ENCODE measurements around the gene EP400. TPM values are rescaled to one million over a fixed set of nuclear protein-coding genes. Genes with fewer than 3 reads are reported as not detected.

Gene EP400
- total and polyA plus RNA-seq, 2 of the 4 experiments (the other 2 are of a cell fraction) = 4.3 to 11.4 TPM

DNA sequence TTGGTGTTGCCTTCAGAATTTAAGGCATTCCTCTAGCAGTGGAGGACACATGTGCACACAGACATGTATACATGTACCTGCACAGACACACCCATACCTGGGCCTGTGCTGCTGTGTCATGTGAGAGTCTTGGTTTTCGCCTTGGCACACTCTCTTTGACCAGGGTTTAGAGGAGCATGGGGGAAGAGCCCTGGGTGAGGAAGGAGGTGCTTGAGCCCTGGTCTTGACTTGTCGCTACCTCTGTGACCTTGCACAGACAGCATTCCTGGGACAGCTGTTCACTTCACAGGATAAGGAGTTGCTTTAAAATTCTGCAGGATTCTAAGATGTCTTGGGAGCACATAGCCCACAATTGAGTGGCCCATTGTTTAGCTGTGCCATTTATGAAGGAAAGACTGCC, 99.7 kb downstream of the EP400 start:
- H3K27ac ChIP-seq (ENCODE audit: insufficient read depth, low read length) = no peak overlapping the region
- peaks cover 12 to 19% of the 10 kb centered on the region in 2 experiments for H3K79me1 ChIP-seq (ENCODE audit: low read depth in 1 of 2, low read length in 2 of 2)
- no TSS peak for BruUV-seq (replicated peaks)
- H2AFZ ChIP-seq (replicated peaks; ENCODE audit: low read length, poor library complexity) = no peak overlapping the region
- H3K27me3 ChIP-seq (ENCODE audit: control insufficient read depth, insufficient read depth, low read length) = no peaks in the 10 kb centered on the region
- H2BK15ac ChIP-seq (ENCODE audit: low read depth, low read length) = no peak overlapping the region
- TF ChIP-seq MAZ (IDR thresholded peaks at IDR 0.05; ENCODE audit: borderline replicate concordance, low read depth, low read length) (no peak), POLR2A (IDR thresholded peaks at IDR 0.05; ENCODE audit: low read depth, low read length) (no peak), NFE2L2 (IDR thresholded peaks at IDR 0.05; ENCODE audit: low read depth, low read length) (no peak), BHLHE40 (IDR thresholded peaks at IDR 0.05; ENCODE audit: low read depth, low read length) (no peak), RAD21 (IDR thresholded peaks at IDR 0.05; ENCODE audit: low read length) (no peak), SMC3 (IDR thresholded peaks at IDR 0.05; ENCODE audit: low read depth, low read length) (no peak), CEBPB (IDR thresholded peaks at IDR 0.05; ENCODE audit: low read depth, low read length) (no peak), CHD1 (IDR thresholded peaks at IDR 0.05; ENCODE audit: low read depth, low read length) (no peak), FOS (IDR thresholded peaks at IDR 0.05; ENCODE audit: low read depth, low read length) (no peak)
- TF ChIP-seq, protein P1, sequence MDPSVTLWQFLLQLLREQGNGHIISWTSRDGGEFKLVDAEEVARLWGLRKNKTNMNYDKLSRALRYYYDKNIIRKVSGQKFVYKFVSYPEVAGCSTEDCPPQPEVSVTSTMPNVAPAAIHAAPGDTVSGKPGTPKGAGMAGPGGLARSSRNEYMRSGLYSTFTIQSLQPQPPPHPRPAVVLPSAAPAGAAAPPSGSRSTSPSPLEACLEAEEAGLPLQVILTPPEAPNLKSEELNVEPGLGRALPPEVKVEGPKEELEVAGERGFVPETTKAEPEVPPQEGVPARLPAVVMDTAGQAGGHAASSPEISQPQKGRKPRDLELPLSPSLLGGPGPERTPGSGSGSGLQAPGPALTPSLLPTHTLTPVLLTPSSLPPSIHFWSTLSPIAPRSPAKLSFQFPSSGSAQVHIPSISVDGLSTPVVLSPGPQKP (IDR thresholded peaks at IDR 0.05; ENCODE audit: borderline replicate concordance, low read depth, low read length) = no peak
- no peak overlapping the region for H2BK20ac ChIP-seq (ENCODE audit: low read depth, low read length)
- CTCF ChIA-PET = no interaction called here
- no peak overlapping the region for H2AK9ac ChIP-seq (replicated peaks; ENCODE audit: low read depth, low read length, poor library complexity)
- dilution Hi-C loops (cut with HindIII; ENCODE audit: low sequenced_read_pairs, unreplicated experiment) = no loop called here
- H3K18ac ChIP-seq (ENCODE audit: low read depth, low read length) = no peak overlapping the region
- H3K14ac ChIP-seq (replicated peaks; ENCODE audit: low read depth, low read length) = no peak overlapping the region
- no peak overlapping the region for H2BK5ac ChIP-seq (ENCODE audit: low read depth, low read length, poor library complexity, severe bottlenecking)
- H3K36me3 ChIP-seq (ENCODE audit: control insufficient read depth, insufficient read depth, low read length) = peaks cover 65% of the 10 kb centered on the region
- H4K91ac ChIP-seq (ENCODE audit: insufficient read depth, low read depth, low read length) = no peak overlapping the region
- peaks cover 6% of the 10 kb centered on the region for H3K4me1 ChIP-seq (ENCODE audit: control insufficient read depth, insufficient read depth, low read length)
- in situ Hi-C loops (cut with MboI; ENCODE audit: low sequenced_read_pairs) = no loop called here
- H2AK5ac ChIP-seq (ENCODE audit: low read depth, low read length) = no peak overlapping the region
- H4K5ac ChIP-seq (ENCODE audit: low read depth, low read length) = no peak overlapping the region
- H3K9ac ChIP-seq (ENCODE audit: low read depth, low read length) = no peak overlapping the region
- H2BK120ac ChIP-seq (ENCODE audit: low read depth, low read length) = no peak overlapping the region
- H3K4me3 ChIP-seq (ENCODE audit: insufficient read depth, low read depth, low read length) = no peak overlapping the region
- H3K4ac ChIP-seq (ENCODE audit: low read depth, low read length) = no peak overlapping the region
- H3K9me1 ChIP-seq (ENCODE audit: insufficient read depth, low read length) = peaks cover 16% of the 10 kb centered on the region
- intact Hi-C loops (cut with micrococcal nuclease) = no loop called here
- ATAC-seq (ENCODE audit: low read depth) (no peak), DNase-seq (no peak)
- no peak overlapping the region for H3K56ac ChIP-seq (ENCODE audit: extremely low read depth, insufficient read depth, low read length)
- WGBS, 2 experiments (ENCODE audit: extremely low coverage in 2 of 2, insufficient read length in 1 of 2) = no CpG with 5 or more reads among the region's 2 CpGs
- no peak overlapping the region for H3K23ac ChIP-seq (ENCODE audit: low read depth, low read length)
- no peak overlapping the region for H3K4me2 ChIP-seq (ENCODE audit: low read depth, low read length)
- no peaks in the 10 kb centered on the region for H3K9me3 ChIP-seq (ENCODE audit: control insufficient read depth, insufficient read depth, low read length)
- H4K8ac ChIP-seq (ENCODE audit: low read depth in 2 of 2, low read length in 2 of 2) = no peak overlapping the region
- POLR2A ChIA-PET (ENCODE audit: unreplicated experiment) = no interaction called here
- H4K20me1 ChIP-seq (ENCODE audit: insufficient read depth, low read length) = peaks cover 11% of the 10 kb centered on the region
